Neuronal stem cell (in vitro differentiated cells): ENCODE results near the gene PHLDA3.

Experiments used
- DNase-seq: peaks from one replicate; pipeline ENCODE4 v3.0.0-alpha.2; 2013; ENCODE audit warnings: low spot score
- H2AFZ ChIP-seq: one replicate; pipeline ENCODE4 v1.6.1; 2013; ENCODE audit warnings: mild to moderate bottlenecking, low read length, inconsistent platforms
- H2AK5ac ChIP-seq: 2 replicates; pipeline ENCODE4 v1.6.1; 2013; ENCODE audit warnings: low read depth, mild to moderate bottlenecking, inconsistent platforms, low read length, moderate library complexity, mixed read lengths
- H2BK120ac ChIP-seq: 2 replicates; pipeline ENCODE4 v1.6.1; 2013; ENCODE audit warnings: low read depth, mild to moderate bottlenecking, inconsistent platforms, low read length, moderate library complexity, mixed read lengths
- H2BK12ac ChIP-seq: one replicate; pipeline ENCODE4 v1.6.1; 2013; ENCODE audit warnings: low read length, inconsistent platforms
- H2BK15ac ChIP-seq: 2 replicates; pipeline ENCODE4 v1.6.1; 2013; ENCODE audit warnings: mild to moderate bottlenecking, low read length, inconsistent platforms, mixed read lengths
- H2BK5ac ChIP-seq: one replicate; pipeline ENCODE4 v1.6.1; 2013; ENCODE audit warnings: inconsistent platforms, mild to moderate bottlenecking, low read length, moderate library complexity
- H3K14ac ChIP-seq: one replicate; pipeline ENCODE4 v1.6.1; 2013; ENCODE audit warnings: low read length, inconsistent platforms
- H3K18ac ChIP-seq: 2 replicates; pipeline ENCODE4 v1.6.1; 2013; ENCODE audit warnings: low read length, inconsistent platforms
- H3K23ac ChIP-seq: 2 replicates; pipeline ENCODE4 v1.6.1; 2013; ENCODE audit warnings: low read depth, mild to moderate bottlenecking, mixed read lengths, low read length, inconsistent platforms; ENCODE audit not compliant: poor library complexity
- H3K27ac ChIP-seq: replicated peaks from 3 replicates; pipeline ENCODE4 v1.5.1; 2013; ENCODE audit warnings: low read length, inconsistent platforms
- H3K27me3 ChIP-seq, 3 experiments: 2 replicates each; pipeline ENCODE4 v1.6.1; 2013; ENCODE audit warnings: low read length in 3 of 3, mild to moderate bottlenecking in 2 of 3, inconsistent platforms in 1 of 3, low read depth in 1 of 3, mixed read lengths in 1 of 3, moderate library complexity in 1 of 3; ENCODE audit not compliant: control insufficient read depth in 3 of 3, insufficient read depth in 3 of 3
- H3K36me3 ChIP-seq, 2 donors: replicated peaks in 1 of 2; 2 replicates each; pipeline ENCODE4 v1.6.1; 2013; ENCODE audit warnings: low read length in 2 of 2; ENCODE audit not compliant: control insufficient read depth in 2 of 2, insufficient read depth in 2 of 2
- H3K4ac ChIP-seq: 2 replicates; pipeline ENCODE4 v1.6.1; 2013; ENCODE audit warnings: inconsistent platforms, mild to moderate bottlenecking, low read length, moderate library complexity
- H3K4me1 ChIP-seq, 2 donors: 1 replicate in 1 of 2; 2 replicates in 1 of 2; pipeline ENCODE4 v1.6.1; 2013; ENCODE audit warnings: low read length in 2 of 2, low read depth in 1 of 2; ENCODE audit not compliant: control insufficient read depth in 2 of 2, insufficient read depth in 1 of 2
- H3K4me2 ChIP-seq: one replicate; pipeline ENCODE4 v1.6.1; 2013; ENCODE audit warnings: mild to moderate bottlenecking, low read length, inconsistent platforms; ENCODE audit not compliant: insufficient read depth, poor library complexity, severe bottlenecking
- H3K4me3 ChIP-seq, 2 donors: 2 replicates each; pipeline ENCODE4 v1.5.1; 2013; ENCODE audit warnings: low read length in 2 of 2, mild to moderate bottlenecking in 2 of 2, inconsistent platforms in 1 of 2, moderate library complexity in 1 of 2
- H3K79me1 ChIP-seq: one replicate; pipeline ENCODE4 v1.6.1; 2013; ENCODE audit warnings: low read depth, mild to moderate bottlenecking, inconsistent platforms, low read length, moderate library complexity
- H3K9ac ChIP-seq: one replicate; pipeline ENCODE4 v1.6.1; 2013; ENCODE audit warnings: mild to moderate bottlenecking, low read depth, low read length, inconsistent platforms; ENCODE audit not compliant: poor library complexity
- H3K9me3 ChIP-seq, 2 donors: replicated peaks in 1 of 2; 2 replicates each; pipeline versions ENCODE3 to v1.6.1; 2013; ENCODE audit warnings: low read length in 2 of 2, mild to moderate bottlenecking in 2 of 2, inconsistent platforms in 1 of 2, low read depth in 1 of 2, mixed read lengths in 1 of 2, moderate library complexity in 1 of 2; ENCODE audit not compliant: control insufficient read depth in 2 of 2, insufficient read depth in 1 of 2
- H4K8ac ChIP-seq: one replicate; pipeline ENCODE4 v1.6.1; 2013; ENCODE audit warnings: low read depth, mild to moderate bottlenecking, inconsistent platforms, low read length, moderate library complexity
- H4K91ac ChIP-seq: one replicate; pipeline ENCODE4 v1.6.1; 2013; ENCODE audit warnings: low read length, low read depth, mild to moderate bottlenecking, inconsistent platforms; ENCODE audit not compliant: poor library complexity
- WGBS, 2 donors: extraction: QIAGEN DNeasy Blood & Tissue Kit; methylation state at CpG; one replicate each; pipeline ENCODE4 v1.1.7; 2013; ENCODE audit warnings: missing lambda C conversion rate in 2 of 2, mixed read lengths in 1 of 2; ENCODE audit not compliant: insufficient read length in 2 of 2, insufficient replicate concordance in 1 of 2; ENCODE audit errors: extremely low coverage in 2 of 2; 5-methylcytosine and 5-hydroxymethylcytosine counted together

The PHLDA3 gene

DNA sequence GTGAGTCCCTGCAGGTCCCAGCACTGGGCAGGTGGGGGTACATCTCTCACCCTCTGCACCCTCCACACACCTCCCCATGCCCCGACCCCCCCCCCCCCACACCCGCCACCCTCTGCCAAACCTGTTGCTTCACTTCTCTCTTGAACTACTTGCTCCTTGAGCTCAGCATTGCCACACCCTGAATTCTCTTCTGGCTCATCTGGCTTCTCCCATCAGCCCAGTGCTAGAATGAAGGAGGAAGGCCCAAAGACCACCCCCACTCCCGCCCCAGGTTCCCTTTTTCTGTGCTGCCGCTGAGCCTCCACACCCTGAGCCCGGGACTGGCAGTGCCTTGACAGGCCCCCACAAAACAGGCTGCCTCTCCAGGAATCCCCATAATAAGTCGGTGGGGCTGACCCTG, 41.0 kb downstream of the PHLDA3 start:
- no peaks in the 10 kb centered on the region for H3K9me3 ChIP-seq
- H3K4me2 ChIP-seq, result no peak overlapping the region
- H2BK15ac ChIP-seq, result no peak overlapping the region
- H4K8ac ChIP-seq, result no peak overlapping the region
- H3K18ac ChIP-seq, result no peak overlapping the region
- no peak overlapping the region for H3K14ac ChIP-seq
- no peak overlapping the region for H2BK5ac ChIP-seq
- no peaks in the 10 kb centered on the region for H3K36me3 ChIP-seq
- H3K4me3 ChIP-seq, result no peak overlapping the region
- WGBS, 2 donors, result no CpG with 5 or more reads among the region's 6 CpGs
- H3K9ac ChIP-seq, result no peak overlapping the region
- H2BK12ac ChIP-seq, result no peak overlapping the region
- H2BK120ac ChIP-seq, result no peak overlapping the region
- no peak overlapping the region for H3K4ac ChIP-seq
- H2AK5ac ChIP-seq, result no peak overlapping the region
- no peak overlapping the region for H2AFZ ChIP-seq
- no peak for DNase-seq
- H4K91ac ChIP-seq, result no peak overlapping the region
- H3K4me1 ChIP-seq, result peaks cover 5 to 19% of the 10 kb centered on the region in 2 donors
- no peaks in the 10 kb centered on the region for H3K79me1 ChIP-seq
- H3K27me3 ChIP-seq, result peaks cover 0 to 51% (median 0%) of the 10 kb centered on the region in 3 experiments
- H3K27ac ChIP-seq, result no peak overlapping the region
- no peak overlapping the region for H3K23ac ChIP-seq

DNA sequence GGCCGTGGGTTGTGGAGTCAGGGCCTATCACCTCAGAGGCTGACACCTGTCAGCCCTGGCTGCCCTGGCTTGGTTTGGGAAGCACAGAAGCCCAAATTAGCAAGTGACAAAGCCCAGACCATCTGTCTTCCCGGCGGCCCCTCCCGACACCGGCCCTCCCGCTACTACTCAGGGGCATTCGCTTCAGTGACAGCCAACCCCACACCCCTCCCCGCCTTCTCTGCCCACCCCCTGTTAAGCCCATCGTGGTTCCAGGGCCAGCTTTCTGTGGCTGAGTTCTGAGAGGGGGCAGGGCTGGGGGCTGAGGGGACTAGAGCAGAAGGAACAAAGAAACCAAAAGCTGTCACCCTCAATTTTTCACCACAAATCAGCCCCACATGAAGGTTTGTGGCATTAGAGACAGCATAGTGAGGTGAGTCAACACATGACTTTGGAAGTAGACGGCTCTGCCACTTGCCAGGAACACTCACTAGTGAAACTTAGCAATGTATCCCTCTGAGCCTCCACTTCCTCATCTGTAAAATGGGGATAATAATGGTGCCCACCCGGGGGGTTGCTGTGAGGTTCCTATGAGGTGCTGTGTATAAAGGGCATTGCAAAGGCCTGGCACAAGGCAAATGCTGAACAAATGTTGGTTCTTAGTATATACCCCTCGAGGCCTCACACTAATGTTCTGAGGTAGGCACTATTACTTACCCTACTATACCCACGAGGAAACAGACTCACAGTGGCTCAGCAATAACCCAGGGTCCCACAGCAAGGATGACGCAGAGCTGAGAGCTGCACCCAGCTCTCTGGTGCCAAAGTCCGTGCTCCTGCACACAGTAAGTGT, 42.3 kb downstream of the PHLDA3 start:
- H2BK15ac ChIP-seq, result no peak overlapping the region
- peak overlapping the region; percentile 17 for H2AK5ac ChIP-seq
- no peak overlapping the region for H2BK120ac ChIP-seq
- H3K36me3 ChIP-seq, result no peaks in the 10 kb centered on the region
- H3K23ac ChIP-seq, result no peak overlapping the region
- no peak overlapping the region for H4K91ac ChIP-seq
- no peak overlapping the region for H2AFZ ChIP-seq
- H2BK12ac ChIP-seq, result no peak overlapping the region
- H3K14ac ChIP-seq, result no peak overlapping the region
- DNase-seq, result no peak
- H3K9ac ChIP-seq, result no peak overlapping the region
- WGBS, 2 donors, result no CpG with 5 or more reads among the region's 15 CpGs
- no peaks in the 10 kb centered on the region for H3K79me1 ChIP-seq
- peak overlapping the region; percentile 6 for H3K18ac ChIP-seq
- H3K4me1 ChIP-seq, result peaks cover 5 to 25% of the 10 kb centered on the region in 2 donors
- H3K4me3 ChIP-seq, result no peak overlapping the region
- peaks cover 0 to 51% (median 0%) of the 10 kb centered on the region in 3 experiments for H3K27me3 ChIP-seq
- H4K8ac ChIP-seq, result no peak overlapping the region
- H3K4me2 ChIP-seq, result no peak overlapping the region
- H3K4ac ChIP-seq, result no peak overlapping the region
- H3K27ac ChIP-seq, result no peak overlapping the region
- no peak overlapping the region for H2BK5ac ChIP-seq
- no peaks in the 10 kb centered on the region for H3K9me3 ChIP-seq

DNA sequence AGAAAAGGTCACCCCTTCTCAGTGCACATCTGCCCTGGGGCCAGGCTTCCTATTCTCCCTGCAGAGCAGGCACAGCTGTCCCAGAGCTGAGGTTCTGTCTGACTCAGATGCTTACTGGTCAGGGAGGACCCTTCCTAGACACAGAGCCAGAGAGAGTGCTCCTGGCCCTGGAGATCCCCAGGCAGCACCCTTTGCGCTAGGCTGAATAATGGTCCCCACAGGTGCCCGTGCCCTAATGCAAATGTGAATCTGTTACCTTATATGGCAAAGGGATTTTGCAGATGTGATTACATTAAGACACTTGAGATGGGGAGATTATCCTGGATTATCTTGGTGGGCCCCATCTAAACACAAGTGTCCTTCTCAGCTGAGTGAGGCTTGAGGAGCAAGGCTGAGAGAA, 44.8 kb downstream of the PHLDA3 start:
- Histone ChIP-seq H2BK12ac (peak overlapping the region; percentile 80), H3K23ac (no peak overlapping the region), H3K9me3 (no peaks in the 10 kb centered on the region), H3K27ac (no peak overlapping the region), H2BK120ac (no peak overlapping the region), H3K27me3 (peaks cover 0 to 51% (median 0%) of the 10 kb centered on the region in 3 experiments), H3K9ac (peak overlapping the region; percentile 13), H3K4ac (no peak overlapping the region), H3K79me1 (no peaks in the 10 kb centered on the region), H3K18ac (no peak overlapping the region), H2BK15ac (no peak overlapping the region), H2BK5ac (no peak overlapping the region), H3K4me1 (peaks cover 0 to 36% of the 10 kb centered on the region in 2 donors), H2AK5ac (peak overlapping the region; percentile 77), H3K14ac (no peak overlapping the region), H4K91ac (no peak overlapping the region), H3K4me3 (no peak overlapping the region), H3K36me3 (no peaks in the 10 kb centered on the region), H3K4me2 (no peak overlapping the region), H4K8ac (no peak overlapping the region), H2AFZ (no peak overlapping the region)
- no peak for DNase-seq
- WGBS, 2 donors, result no CpG with 5 or more reads among the region's 2 CpGs

DNA sequence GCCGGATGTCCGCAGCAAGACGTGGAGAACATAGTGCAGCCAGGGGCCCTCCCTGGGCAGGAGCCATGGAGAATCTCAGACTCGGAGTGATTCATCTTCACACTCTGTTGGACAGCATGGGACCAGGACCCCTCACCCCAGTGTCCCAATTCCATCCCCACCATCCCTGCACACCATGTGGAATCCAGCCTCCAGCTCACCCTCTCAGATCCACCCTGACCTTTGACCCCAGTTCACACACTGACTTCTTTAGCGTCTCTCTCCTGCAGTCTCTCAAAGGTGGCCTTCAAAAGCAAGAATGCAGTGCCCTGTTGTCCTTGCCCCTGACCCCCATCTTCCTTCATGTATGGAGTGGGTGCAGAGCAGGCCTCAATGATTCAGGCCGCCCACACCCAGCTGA, 45.3 kb downstream of the PHLDA3 start:
- peak overlapping the region; percentile 80 for H2BK12ac ChIP-seq
- no peak for DNase-seq
- H4K91ac ChIP-seq, result no peak overlapping the region
- H3K4me1 ChIP-seq, result peaks cover 0 to 37% of the 10 kb centered on the region in 2 donors
- H3K4me2 ChIP-seq, result no peak overlapping the region
- H3K36me3 ChIP-seq, result no peaks in the 10 kb centered on the region
- H4K8ac ChIP-seq, result no peak overlapping the region
- no peak overlapping the region for H3K4ac ChIP-seq
- H3K23ac ChIP-seq, result no peak overlapping the region
- H2BK5ac ChIP-seq, result no peak overlapping the region
- H2BK120ac ChIP-seq, result no peak overlapping the region
- no peak overlapping the region for H3K14ac ChIP-seq
- peaks cover 0 to 51% (median 0%) of the 10 kb centered on the region in 3 experiments for H3K27me3 ChIP-seq
- no peak overlapping the region for H3K4me3 ChIP-seq
- no peaks in the 10 kb centered on the region for H3K79me1 ChIP-seq
- peak overlapping the region; percentile 25 for H3K18ac ChIP-seq
- no peak overlapping the region for H2BK15ac ChIP-seq
- WGBS, 2 donors, result no CpG with 5 or more reads among the region's 6 CpGs
- H3K27ac ChIP-seq, result no peak overlapping the region
- H2AFZ ChIP-seq, result no peak overlapping the region
- peak overlapping the region; percentile 77 for H2AK5ac ChIP-seq
- H3K9me3 ChIP-seq, result no peaks in the 10 kb centered on the region
- peak overlapping the region; percentile 13 for H3K9ac ChIP-seq
